Neural cell (in vitro differentiated cells): ENCODE measurements around the gene LIM2.

Experiments
- EP300 ChIP-seq: fragments of 450-650 bp; conservative IDR thresholded peaks from 2 replicates; pipeline ENCODE4 v1.6.1; 2014; ENCODE audit warnings: antibody characterized with exemption, mild to moderate bottlenecking, moderate library complexity; ENCODE audit not compliant: poor library complexity, severe bottlenecking
- EZH2 ChIP-seq: fragments of 200-600, 300-800 bp; shearing (Covaris generic), sonication (generic); IDR thresholded peaks from 2 replicates; pipeline ENCODE4 v1.6.1; 2014; ENCODE audit warnings: antibody characterized with exemption, low read length, borderline replicate concordance, mild to moderate bottlenecking; ENCODE audit not compliant: insufficient read depth, poor library complexity, severe bottlenecking
- MXI1 ChIP-seq: fragments of 450-650 bp; conservative IDR thresholded peaks from 2 replicates; pipeline ENCODE4 v1.6.1; 2014; ENCODE audit warnings: antibody characterized with exemption, mild to moderate bottlenecking; ENCODE audit not compliant: poor library complexity, severe bottlenecking
- POLR2AphosphoS5 ChIP-seq: IDR thresholded peaks from 2 replicates; pipeline ENCODE4 v1.6.1; 2012
- RAD21 ChIP-seq: fragments of 450-650 bp; conservative IDR thresholded peaks from 2 replicates; pipeline ENCODE4 v1.6.1; 2014; ENCODE audit warnings: antibody characterized with exemption, mild to moderate bottlenecking, moderate library complexity
- SMC3 ChIP-seq: fragments of 450-650 bp; conservative IDR thresholded peaks from 2 replicates; pipeline ENCODE4 v1.6.1; 2014; ENCODE audit warnings: antibody characterized with exemption, mild to moderate bottlenecking, moderate library complexity; ENCODE audit not compliant: poor library complexity
- TAF1 ChIP-seq: IDR thresholded peaks from 2 replicates; pipeline ENCODE4 v1.6.1; 2012; ENCODE audit warnings: low read depth
- TF ChIP-seq, protein P1 (sequence below): fragments of 450-650 bp; IDR thresholded peaks from 2 replicates; pipeline ENCODE4 v1.5.1; 2014; ENCODE audit warnings: antibody characterized with exemption, mild to moderate bottlenecking, moderate library complexity; ENCODE audit not compliant: poor library complexity, severe bottlenecking
- TF ChIP-seq, protein P2 (sequence below): IDR thresholded peaks from 2 replicates; pipeline ENCODE4 v1.6.1; 2012; ENCODE audit warnings: borderline replicate concordance

DNA sequence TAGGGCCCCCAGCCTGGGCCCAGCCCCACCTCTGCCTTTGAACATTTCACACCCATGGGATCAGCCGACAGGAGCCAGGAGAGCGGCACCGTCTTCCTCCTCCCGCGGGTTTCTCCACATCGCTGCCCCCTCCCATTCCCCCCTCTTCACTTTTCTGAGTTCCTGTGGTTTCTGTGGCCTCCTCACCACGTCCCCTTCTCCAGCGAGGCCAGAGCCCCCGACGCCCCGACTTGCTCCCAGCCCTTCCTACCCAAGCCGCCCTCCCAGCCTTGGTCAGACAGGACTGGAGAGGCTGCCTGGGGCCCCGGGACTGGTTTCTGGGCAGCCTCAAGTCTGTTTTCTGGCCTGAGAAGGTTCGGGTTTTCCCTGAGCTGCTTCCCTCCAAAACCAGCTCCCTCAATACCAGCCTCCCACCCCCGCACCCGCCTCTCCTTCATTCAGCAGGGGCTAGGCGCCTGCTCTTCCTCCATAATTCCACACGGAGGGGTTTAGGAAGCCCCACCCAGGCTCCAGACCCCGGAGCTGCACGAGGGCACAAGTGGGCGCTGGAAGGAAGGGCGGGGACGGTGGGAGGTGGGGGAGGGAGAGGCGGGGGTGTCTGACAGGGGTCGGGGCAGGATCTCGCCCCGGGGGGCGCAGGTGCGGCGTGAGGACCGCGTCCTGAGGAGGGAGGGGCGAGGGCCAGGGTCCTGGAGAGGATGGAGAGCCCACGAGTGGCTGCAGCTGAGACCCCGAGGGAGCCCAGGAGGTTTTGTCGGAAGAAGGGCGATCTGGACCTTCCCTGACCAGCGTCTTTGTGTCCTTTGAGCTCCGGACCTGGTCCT lies 33.7 kb upstream of the LIM2 start:
- TF ChIP-seq, protein P1, sequence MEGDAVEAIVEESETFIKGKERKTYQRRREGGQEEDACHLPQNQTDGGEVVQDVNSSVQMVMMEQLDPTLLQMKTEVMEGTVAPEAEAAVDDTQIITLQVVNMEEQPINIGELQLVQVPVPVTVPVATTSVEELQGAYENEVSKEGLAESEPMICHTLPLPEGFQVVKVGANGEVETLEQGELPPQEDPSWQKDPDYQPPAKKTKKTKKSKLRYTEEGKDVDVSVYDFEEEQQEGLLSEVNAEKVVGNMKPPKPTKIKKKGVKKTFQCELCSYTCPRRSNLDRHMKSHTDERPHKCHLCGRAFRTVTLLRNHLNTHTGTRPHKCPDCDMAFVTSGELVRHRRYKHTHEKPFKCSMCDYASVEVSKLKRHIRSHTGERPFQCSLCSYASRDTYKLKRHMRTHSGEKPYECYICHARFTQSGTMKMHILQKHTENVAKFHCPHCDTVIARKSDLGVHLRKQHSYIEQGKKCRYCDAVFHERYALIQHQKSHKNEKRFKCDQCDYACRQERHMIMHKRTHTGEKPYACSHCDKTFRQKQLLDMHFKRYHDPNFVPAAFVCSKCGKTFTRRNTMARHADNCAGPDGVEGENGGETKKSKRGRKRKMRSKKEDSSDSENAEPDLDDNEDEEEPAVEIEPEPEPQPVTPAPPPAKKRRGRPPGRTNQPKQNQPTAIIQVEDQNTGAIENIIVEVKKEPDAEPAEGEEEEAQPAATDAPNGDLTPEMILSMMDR, result no peak
- TF ChIP-seq MXI1 (no peak), POLR2AphosphoS5 (no peak), EZH2 (no peak), RAD21 (no peak), EP300 (no peak), TAF1 (no peak), SMC3 (no peak)
- TF ChIP-seq, protein P2, sequence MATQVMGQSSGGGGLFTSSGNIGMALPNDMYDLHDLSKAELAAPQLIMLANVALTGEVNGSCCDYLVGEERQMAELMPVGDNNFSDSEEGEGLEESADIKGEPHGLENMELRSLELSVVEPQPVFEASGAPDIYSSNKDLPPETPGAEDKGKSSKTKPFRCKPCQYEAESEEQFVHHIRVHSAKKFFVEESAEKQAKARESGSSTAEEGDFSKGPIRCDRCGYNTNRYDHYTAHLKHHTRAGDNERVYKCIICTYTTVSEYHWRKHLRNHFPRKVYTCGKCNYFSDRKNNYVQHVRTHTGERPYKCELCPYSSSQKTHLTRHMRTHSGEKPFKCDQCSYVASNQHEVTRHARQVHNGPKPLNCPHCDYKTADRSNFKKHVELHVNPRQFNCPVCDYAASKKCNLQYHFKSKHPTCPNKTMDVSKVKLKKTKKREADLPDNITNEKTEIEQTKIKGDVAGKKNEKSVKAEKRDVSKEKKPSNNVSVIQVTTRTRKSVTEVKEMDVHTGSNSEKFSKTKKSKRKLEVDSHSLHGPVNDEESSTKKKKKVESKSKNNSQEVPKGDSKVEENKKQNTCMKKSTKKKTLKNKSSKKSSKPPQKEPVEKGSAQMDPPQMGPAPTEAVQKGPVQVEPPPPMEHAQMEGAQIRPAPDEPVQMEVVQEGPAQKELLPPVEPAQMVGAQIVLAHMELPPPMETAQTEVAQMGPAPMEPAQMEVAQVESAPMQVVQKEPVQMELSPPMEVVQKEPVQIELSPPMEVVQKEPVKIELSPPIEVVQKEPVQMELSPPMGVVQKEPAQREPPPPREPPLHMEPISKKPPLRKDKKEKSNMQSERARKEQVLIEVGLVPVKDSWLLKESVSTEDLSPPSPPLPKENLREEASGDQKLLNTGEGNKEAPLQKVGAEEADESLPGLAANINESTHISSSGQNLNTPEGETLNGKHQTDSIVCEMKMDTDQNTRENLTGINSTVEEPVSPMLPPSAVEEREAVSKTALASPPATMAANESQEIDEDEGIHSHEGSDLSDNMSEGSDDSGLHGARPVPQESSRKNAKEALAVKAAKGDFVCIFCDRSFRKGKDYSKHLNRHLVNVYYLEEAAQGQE, result no peak
